C4-2B (cell line): ENCODE measurements around the gene WDR93.
A peak's percentile ranks its signal among the peaks of the same experiment; 100 is the strongest.

Experiments used
- H3K27ac ChIP-seq: fragments of 450-650 bp; 2 replicates; pipeline ENCODE4 v1.5.1; 2017
- ZFX ChIP-seq: fragments of 450-650 bp; IDR thresholded peaks from 2 replicates; pipeline ENCODE4 v1.6.1; 2017
- TF ChIP-seq, protein P1 (sequence below): fragments of 450-650 bp; conservative IDR thresholded peaks from 2 replicates; pipeline ENCODE4 v1.5.1; 2017; ENCODE audit warnings: mild to moderate bottlenecking

WDR93 gene

GRCh38 chr15:89756897-89757296, 66.3 kb downstream of the WDR93 start:
- TF ChIP-seq, protein P1, sequence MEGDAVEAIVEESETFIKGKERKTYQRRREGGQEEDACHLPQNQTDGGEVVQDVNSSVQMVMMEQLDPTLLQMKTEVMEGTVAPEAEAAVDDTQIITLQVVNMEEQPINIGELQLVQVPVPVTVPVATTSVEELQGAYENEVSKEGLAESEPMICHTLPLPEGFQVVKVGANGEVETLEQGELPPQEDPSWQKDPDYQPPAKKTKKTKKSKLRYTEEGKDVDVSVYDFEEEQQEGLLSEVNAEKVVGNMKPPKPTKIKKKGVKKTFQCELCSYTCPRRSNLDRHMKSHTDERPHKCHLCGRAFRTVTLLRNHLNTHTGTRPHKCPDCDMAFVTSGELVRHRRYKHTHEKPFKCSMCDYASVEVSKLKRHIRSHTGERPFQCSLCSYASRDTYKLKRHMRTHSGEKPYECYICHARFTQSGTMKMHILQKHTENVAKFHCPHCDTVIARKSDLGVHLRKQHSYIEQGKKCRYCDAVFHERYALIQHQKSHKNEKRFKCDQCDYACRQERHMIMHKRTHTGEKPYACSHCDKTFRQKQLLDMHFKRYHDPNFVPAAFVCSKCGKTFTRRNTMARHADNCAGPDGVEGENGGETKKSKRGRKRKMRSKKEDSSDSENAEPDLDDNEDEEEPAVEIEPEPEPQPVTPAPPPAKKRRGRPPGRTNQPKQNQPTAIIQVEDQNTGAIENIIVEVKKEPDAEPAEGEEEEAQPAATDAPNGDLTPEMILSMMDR, result no peak

GRCh38 chr15:89758283-89758682, 67.7 kb downstream of the WDR93 start:
- TF ChIP-seq, protein P1, result no peak
- no peak for TF ChIP-seq ZFX
- H3K27ac ChIP-seq, result peak overlapping the region; percentile 63

More at GRCh38 chr15:89756897-89757296, 66.3 kb downstream of the WDR93 start:
- peak overlapping the region; percentile 85 for H3K27ac ChIP-seq

GRCh38 chr15:89758981-89759380, 68.4 kb downstream of the WDR93 start:
- TF ChIP-seq, protein P1, result no peak
- no peak for TF ChIP-seq ZFX
- H3K27ac ChIP-seq, result peak overlapping the region; percentile 63

GRCh38 chr15:89759835-89760234, 69.2 kb downstream of the WDR93 start:
- peak overlapping the region; percentile 47; the same call in 1 of the 2 replicates for H3K27ac ChIP-seq
- TF ChIP-seq, protein P1, result no peak
- no peak for TF ChIP-seq ZFX

DNA sequence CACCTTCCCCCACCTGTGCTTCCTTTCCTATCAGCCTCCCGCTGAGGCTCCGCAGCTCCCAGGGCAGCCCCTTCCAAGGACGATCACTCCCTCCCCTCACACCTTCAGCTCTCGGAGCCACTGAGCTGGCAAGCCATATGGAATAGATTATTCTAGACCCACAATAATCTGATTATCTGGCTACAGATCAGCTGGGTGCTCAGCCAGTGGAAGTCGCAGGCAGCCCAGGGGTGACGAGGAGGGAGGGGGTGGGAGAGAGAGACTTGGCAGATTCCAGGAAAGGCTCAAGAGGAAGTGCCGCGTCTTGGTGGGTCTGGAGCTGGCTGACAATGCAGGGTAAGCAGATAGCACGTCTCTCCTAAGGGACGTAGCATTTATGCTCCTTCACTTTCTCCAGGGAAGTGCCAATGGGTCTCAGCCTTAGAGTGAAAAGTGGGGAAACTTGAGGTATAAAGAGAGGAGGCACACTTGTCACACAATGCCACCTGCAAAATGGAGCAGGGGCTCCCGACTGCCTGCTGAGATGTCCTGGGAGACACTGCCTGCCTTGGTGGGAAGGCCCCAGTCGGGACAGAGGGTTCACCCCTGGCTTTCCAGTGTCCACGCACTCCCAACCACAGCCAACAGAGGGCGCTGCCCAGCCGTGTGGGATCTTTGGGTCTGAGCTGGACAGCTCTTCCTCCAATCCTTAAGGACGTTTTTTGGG, 69.8 kb downstream of the WDR93 start:
- TF ChIP-seq, protein P1, result peak; percentile 98
- TF ChIP-seq ZFX, result no peak

GRCh38 chr15:89761009-89761831, 70.6 kb downstream of the WDR93 start:
- peak overlapping the region; percentile 47 for H3K27ac ChIP-seq

More for the DNA sequence above, 69.8 kb downstream of the WDR93 start:
- peak overlapping the region; percentile 47 for H3K27ac ChIP-seq

More at GRCh38 chr15:89761009-89761831, 70.6 kb downstream of the WDR93 start:
- TF ChIP-seq, protein P1, result no peak; the same call in 1 of the 2 replicates
- TF ChIP-seq ZFX, result no peak
